GM18517 (cell line): ENCODE results near the gene ITGB6.
A peak's percentile ranks its signal among the peaks of the same experiment; 100 is the strongest.

Source experiments
- ATAC-seq: cut with Tn5 transposase; IDR thresholded peaks from one replicate; pipeline ENCODE4 v1.9.1; 2021; ENCODE audit warnings: mild to moderate bottlenecking, moderate library complexity; ENCODE audit not compliant: unreplicated experiment

Gene ITGB6

DNA sequence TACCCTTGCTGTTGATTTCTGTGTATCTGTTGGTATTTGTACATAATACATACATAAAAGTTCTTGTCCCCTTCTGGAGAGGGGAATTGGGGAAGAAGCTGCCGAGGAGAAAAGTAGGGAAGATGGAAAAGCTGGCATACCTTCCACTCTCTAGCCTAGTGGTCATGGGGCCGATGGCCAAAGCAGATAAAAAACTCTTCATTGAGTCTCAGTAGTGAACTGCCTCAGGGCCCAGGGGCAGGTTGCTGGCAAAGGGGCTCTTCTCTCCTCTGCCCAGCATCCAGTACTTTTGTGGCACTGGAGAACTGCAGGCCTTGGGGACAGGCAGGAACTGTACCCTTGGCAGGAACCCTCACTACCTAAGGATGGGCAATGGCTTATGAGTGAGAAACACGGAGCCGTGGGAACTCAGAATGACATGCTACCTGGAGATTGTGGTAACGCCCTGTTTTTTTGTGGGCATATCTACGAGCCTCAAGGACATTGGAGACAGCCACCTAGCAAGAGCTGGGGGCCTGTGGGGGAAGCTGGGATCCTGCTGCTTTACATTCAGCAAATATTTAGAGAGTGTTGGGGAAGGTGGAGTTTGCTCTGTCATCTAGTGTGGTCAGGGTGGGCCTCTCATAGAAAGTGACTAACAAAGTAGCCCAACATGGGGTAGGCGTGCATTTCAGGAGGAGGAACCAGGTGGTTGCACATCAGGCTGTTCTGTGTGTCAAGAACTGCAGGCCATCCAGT, 22.6 kb upstream of the ITGB6 start:
- ATAC-seq: no peak

DNA sequence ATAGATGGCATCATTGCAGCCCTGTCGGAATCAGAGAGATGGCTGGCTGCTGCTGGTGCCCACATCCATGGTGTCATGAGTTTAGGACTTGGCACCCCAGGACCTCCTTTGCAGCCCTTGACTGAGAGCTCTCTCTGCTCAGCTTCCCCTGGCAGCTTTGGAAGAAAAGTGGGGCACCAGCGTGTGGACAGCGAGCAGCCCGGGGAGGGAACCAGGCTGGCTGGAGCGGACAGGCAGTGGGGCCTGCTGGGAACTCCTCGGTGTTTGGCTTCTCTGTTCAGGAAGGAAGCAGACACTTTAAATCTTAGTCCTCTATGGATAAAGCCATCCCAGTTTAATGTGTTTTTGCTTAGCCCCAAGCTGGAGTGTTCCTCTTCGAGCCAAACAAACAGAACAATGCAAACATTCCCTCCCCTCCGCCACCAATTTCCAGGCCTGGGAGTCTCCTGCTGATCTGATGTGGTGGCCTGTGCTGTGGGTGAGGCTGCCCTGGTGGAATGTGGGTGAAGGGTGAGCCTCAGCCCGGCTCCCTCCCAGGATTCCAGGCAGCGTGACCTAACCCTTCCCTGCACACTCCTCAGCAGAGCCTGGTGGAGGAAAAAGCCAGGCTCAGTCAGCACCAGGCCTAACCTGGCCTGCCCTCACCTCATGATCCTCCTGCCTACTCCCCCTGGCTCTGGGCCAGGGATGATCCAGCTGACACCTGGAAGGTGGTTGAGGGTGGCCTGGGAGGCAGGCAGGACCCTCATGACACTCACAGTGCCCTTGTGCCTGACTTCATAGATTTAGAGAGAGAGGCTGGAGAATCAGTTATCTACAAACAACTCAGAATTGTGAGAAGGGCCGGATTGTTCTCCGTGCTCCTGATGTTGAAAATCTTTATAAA, 21.6 kb upstream of the ITGB6 start:
- ATAC-seq: no peak

DNA sequence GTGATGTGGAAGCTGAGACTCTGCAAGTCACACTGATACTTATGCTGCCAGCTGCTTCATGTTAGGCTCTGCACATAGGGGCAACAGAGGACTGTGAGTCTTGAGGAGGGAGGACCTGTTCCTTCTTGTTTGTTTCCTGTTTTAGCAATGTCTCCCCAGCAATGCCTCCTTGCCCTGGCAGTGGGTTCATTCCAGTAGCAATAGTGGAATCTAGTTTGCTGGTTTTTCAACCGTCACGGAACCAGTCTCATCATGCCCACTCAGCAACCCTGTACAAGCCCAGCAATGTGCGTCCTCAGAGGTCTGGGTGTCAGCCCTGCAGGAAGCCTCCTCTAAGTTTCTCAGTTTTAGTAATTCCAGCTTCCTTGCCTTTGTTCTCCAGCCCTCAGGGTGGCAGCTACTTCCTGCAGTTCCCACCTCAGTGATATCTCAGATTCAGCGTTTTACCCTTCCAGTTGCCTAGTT, 20.5 kb upstream of the ITGB6 start:
- ATAC-seq: no peak

DNA sequence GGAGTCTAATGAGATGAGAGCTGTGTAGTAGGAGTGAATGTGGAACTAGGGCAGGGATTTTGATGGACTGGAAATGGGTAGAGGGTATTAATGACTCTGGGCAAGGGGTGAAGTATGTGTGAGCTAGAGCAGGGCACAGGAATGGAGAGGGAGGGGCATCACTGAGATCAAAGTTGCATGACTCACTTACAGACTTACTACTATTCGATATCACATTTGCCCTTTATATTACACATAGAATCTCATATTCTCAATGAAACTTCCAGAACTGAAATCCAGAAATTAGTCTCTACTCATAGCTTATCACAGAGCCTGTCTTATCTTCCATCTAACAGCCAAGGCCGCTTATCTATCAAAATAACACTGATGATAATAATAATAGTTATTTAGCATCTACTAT, 20.0 kb upstream of the ITGB6 start:
- ATAC-seq: no peak

DNA sequence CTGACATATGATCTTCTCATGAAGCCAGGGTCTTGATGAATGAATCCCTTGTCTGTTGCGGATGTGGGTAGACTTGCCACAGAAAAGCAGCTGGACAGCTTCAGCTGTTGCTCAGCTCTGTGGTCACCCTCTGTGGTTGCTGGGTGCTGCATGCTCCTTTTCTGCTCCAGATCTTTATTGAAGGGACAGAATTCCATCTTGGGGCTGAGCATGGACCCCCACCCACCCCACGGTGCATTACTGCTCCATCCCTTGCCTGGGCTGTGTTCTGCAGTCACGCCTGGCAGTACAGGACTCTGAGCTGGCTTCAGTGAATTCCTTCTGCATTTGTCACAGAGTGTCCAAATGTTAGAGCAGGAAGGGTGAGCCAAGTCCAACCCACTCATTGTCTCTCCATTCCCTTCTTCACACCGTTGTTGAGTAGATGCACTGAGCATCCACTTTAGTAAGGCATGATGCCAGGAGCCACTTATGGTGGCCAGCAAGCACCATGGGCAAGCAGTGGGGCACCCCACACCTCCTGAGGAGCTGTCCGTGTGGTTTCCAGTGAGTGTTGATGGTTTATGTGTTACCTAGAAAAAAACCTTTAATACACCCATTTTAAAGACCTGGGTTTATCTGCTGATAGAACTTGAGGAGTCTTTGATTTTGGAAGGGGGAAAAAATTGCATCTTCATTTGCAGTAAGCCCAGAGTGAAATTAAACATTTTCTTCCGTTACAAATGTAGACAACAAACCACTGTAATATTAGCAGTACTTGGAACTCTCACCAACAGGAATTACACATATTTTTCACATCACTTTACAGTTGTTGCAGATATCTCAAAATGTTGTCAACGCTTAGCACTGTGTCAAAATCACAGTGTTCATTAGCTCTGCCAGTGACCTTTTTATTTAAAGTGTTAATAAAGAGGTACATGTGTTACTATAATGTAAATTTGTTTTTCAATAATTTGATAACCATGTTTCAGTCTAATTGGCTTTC, 14.7 kb upstream of the ITGB6 start:
- peak; percentile 39 for ATAC-seq

DNA sequence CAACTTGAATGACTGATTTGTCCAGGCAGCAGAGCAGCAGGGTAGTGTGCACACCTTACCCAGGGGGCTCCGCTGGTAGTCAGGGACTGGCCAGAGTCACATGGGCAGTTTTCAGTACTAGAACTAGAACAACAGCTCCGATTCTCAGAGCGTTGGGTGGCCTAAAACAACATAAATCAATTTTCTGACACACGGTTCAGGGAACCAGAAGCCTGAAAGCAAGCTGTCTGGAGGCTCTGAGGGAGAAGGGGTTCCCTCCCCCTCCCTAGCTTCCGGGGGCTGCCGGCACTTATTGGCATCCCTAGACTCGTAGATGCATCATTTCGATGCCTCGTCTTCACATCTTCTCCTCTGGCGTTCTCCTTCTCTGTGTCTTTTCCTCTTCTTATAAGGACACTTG, 13.4 kb upstream of the ITGB6 start:
- no peak for ATAC-seq

DNA sequence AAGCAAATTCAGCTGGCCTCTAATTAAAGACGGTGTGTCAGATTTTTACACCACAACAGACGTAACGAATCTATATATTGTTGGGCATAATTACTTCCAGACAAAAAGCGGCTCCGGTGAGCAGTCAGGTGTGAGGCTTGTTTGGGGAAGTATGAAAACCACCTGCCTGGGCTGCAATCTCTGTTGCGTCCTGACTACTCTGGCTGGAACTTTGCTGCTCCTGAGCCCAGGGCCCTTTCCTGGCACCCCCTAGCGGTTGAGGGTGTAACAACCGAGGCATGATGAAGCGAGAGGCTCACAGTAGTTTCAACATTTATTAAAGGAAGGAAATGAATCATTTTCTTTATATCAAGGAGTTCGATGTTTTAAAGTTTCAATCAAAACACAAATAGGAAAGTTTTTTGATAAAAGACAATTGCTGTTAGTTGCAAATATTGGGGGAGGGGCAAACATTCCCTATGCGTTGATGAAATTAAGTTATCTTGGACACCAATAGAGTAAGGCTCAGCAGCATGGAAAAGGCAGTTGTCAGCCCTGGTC, 10.6 kb upstream of the ITGB6 start:
- peak; percentile 95 for ATAC-seq

DNA sequence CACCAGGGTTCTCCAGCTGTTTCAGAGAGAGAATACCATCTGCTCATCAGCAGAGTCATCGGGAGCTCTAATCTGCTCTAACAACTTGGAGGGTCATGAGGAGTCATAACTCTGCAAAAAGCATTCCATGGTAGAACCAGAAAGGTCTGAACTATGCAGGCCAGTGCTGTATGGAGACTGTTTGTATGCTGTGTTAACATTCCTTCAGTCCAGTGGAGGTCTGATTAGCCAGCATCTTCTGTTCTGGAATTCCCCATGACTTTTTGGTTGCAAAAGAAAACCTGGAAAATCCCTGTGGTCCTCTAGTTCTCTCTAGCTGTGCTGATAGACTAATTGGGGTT, 9.4 kb upstream of the ITGB6 start:
- ATAC-seq: no peak

DNA sequence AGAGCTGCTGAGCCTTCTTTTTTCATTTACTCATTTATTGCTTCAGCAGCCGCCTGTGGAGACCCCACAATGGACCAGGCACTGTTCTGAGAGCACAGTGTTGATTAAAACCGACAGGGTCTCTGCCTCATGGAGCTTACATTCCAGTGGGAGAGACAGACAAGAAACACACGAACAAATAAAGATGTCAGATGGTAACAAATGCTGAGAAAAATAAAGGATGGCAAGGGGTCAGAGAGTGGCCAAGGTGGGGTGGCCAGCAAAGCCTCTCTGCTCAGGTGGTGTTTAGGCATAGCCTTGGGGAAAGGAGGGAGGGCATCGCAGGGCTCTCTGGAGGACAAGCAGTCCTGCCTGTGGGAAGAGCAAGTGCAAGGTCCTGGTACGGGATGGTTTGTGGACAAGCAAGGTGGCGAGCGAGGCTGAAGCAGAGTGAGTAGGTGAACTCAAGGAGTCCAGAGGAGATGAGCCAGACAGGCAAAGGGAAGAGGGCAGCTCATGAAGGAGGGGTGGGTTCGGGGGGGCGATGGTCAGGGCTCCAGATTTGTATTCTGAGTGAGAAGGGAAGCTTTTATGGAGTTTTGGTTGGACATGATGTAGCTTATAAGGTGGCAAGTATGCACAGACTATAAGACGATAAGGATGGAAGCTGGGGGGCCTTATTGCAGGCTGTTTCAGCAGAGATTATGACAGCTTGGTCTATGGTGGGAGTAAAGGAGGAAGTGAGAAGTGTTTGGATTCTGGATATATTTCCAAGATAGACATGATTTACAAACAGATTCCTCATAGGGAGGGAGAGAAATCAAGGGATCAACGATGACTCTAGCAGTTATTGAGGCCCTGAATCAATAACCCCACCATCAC, 8.8 kb upstream of the ITGB6 start:
- no peak for ATAC-seq

DNA sequence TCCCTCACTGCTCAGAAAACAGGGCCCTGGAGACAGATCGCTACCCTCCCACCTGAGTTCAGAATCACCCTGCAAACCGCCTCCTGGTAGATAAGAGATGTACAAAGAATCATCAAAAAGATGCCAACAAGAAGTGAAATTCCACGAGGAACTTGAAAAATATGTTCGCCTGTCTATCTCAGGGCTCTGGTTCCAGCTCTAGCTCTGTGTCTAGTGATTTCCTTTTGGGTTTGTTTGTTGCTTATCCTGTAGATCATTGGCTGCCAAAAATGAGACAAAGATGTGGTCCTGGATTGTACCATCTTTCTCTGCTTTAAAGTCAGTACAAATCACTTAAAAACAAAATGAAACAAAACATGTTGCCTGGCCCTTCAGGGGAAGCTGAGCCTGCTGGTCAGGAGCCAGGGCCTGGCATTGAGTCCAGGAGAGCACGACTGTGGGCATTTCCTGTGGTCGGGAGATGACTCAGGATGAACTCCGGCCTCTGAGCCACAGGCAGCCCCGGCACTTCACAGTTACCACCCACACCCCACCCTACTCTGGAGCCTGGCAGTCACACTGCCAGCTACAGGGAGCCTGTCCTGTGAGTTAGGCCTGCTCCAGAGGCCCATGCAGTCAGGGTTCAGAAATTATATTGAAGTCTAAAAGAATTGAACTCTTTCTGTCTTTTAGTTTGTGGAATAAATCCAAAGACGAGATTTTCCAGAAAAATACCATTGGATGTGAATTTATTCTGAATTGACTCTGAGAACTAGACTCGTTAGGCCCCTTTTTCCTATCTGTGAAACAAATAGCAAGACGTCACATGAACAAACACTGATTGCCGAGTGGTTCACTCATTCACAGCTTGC, 8.0 kb upstream of the ITGB6 start:
- ATAC-seq: no peak

DNA sequence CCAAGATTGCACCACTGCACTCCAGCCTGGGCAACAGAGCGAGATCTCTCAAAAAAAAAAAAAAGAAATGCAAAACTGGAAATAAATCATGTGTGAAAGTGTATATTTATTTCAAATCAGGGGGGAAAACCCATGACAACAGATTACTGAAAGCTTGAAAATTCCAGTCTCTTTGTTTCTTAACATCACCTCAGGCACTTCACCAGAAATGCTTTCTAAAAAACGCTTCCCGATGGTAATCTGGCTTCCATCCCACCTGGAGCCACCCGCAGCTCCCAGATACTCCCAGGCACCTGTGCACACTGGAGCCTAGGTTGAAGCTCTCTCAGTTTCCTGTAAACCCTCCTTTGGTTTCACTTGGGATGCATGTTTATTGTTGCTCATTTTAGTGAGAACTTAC, 7.2 kb upstream of the ITGB6 start:
- ATAC-seq: no peak

DNA sequence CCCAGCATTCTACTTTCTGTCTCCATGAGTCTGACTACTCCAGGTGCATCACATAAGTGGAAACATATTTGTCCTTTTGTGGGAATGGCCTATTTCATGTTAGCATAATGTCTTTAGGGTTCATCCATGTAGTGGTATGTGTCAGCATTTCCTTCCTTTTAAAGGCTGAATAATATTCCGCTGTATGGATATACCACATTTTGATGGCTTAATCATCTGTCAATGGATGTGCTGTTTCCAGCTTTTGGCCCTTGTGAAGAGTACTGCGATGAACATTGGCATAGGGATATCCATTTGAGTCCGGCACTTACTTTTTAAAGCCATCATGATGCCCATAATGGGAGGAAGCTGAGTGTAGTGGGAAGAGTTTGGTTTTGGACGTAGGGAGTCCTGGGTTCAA, 6.4 kb upstream of the ITGB6 start:
- ATAC-seq: no peak

DNA sequence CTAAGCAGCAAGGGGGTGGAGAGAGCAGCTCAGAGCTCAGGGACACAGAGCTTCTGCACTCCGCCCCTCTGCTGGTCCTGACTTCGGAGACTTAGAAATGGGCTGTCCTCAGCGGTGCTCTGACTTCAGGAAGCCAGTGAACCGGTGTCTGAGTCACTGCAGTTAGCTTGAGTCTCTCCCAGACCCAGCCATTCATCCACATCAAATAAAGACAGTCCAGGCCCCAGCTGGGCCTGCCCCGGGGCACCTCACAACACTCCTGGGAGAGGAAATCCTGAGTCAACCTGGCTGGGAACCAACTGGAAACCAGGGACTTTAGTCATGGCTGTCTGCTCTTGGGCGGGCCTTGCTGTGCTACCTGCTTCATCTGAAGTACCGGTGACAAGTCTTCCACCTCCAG, 5.4 kb upstream of the ITGB6 start:
- ATAC-seq: no peak

DNA sequence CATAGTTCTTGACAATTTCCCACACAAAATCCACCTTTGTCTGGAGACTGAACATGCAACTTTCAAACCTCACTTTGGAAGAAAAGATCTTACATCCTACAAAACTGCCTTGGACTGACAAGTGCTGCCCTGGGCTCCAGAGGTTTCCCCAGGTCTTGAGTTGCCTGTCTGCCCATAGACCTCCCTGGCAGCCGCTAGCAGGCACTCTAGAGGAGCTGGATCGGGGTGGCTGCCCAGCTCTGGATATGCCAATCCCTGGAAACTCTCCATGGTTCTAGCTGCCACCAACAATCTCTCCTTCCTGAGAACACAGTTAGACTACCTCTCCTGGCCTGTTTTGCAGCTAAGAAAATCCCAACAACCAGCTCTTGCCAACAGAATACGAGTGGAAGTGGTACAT, 3.4 kb upstream of the ITGB6 start:
- ATAC-seq: no peak

DNA sequence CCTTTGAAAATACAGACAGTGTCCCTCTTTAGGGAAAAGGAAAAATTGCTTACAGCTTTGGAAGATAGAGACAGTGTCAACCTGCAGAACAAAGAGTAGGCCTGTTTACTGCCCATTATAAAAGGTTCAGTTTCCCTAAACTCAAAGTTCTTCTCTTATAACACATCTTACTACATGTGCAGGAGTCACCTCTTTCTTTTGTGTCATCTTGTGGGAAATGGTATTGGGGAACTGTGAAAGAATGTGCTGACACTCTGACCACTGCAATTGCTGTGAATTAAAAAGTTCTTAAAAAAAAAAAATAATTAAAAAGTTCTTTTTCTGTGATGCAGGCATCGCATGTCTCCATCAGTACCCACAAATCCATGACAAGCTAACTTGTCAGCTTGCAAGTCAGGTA, 2.9 kb upstream of the ITGB6 start:
- no peak for ATAC-seq

DNA sequence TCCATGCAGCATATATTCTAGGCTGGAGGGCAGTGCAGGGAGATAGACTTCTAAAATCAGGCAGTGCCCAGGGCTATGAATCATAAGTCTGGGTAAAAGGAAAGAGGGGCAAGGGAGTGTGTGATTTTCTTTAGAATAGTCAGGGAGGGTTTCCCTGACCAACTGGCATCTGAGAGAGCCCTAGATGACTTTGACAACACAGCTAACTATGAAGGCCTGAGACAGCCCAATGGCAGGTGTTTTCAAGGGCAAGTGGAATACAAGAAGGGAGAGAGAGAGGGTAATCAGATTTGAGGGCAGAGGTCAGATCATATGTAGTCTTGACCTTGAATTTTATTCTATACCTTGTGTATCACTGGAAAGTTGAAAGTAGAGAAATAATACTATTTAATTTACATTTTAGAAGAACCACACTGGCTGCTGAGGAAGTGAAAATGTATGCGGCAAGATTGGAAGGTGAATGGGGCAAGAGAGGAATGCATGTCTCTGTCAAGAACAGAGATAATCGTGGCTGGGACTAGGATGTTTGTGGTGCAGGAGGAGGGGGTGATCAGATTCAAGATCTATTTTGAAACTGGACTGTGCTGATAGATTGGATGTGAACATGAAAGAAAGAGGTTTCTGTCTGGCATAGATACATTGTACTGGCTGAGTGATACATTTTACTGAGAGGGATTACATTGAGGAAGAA, 1.9 kb upstream of the ITGB6 start:
- no peak for ATAC-seq

DNA sequence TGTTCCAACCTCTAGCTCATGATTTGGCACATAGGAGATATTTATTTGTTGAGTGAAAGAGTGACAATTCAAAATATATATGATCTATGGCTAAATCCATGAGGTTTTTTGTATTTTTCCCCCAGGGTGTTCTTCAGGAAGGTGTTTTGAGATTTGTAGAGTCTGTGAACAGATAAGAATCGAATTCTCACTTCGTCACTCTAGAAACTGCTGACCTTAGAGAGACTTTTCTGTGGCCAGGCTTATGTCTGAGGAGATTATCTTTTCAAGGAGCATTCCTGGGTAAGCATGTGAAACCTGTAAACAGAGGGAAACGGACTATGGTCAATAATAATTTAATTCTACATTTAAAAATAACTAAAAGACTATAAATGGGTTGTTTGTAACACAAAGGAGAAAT, 849 bp upstream of the ITGB6 start:
- no peak for ATAC-seq

DNA sequence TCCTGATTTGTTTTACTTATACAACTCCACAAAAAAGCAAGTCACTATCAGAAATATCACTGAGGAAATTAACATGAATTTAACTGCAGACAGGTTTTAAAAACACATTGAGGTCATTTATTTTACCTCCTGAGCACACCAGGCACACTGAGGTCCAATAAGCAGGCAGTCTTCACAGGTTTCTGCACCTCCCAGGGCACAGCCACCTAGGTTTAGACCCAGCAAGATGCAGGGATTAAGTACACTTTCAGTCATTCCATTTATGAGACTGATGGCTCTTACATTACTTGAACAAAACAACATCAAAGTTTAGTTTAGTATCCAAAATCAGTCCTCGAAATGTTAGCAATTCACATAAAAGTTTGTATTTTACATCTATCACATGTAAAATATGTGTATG, 1.0 kb downstream of the ITGB6 start:
- no peak for ATAC-seq

DNA sequence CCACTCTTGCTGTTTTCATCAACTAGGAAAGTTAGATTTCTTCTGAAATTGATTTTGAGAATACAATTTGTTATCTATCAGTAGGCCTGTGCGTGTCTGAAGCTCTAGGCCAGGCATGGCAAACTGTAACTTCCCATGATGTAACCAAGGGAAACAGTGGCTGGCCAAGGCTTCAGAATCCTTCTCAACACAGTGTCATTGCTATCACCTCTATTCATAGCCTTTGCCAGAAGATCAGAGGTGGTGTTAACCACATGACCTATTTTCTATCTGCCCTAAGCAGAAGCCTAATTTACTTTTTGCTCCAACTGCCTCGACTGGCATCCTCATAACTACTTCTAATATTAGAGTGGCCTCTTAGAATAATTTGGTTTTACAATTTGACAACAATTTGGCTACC, 2.5 kb downstream of the ITGB6 start:
- ATAC-seq: no peak
